GM23248 (cell line): ENCODE results near the gene CSNK2B.

ENCODE experiments used
- EZH2 ChIP-seq: fragments of 200-600 bp; sonication (generic); IDR thresholded peaks from 2 replicates; pipeline ENCODE4 v1.6.1; 2018; ENCODE audit warnings: antibody characterized with exemption, mild to moderate bottlenecking; ENCODE audit not compliant: insufficient read depth, poor library complexity, severe bottlenecking
- EZH2phosphoT487 ChIP-seq: fragments of 200-600 bp; sonication (generic); IDR thresholded peaks from 2 replicates; pipeline ENCODE4 v1.6.1; 2018; ENCODE audit warnings: antibody characterized with exemption, moderate library complexity, mild to moderate bottlenecking, low read depth; ENCODE audit not compliant: insufficient read depth

- TF ChIP-seq EZH2 (no peak), EZH2phosphoT487 (no peak)
These were observed 6.1 kb upstream of the CSNK2B start for GRCh38 chr6:31659649-31660380.
